ENCODE results near the gene ZNFX1.

GRCh38 chr20:49245921-49246740 is 31.7 kb downstream of the ZNFX1 start:
- TF ChIP-seq EZH2phosphoT487 (IDR thresholded peaks at IDR 0.05; ENCODE audit: insufficient read depth, low read depth) (no peak), EZH2 (IDR thresholded peaks at IDR 0.05; ENCODE audit: insufficient read depth, poor library complexity, severe bottlenecking) (no peak)

Data from GM23248 (cell line).